GM18502 (cell line): Measurements from ENCODE around the gene C2orf15.
A peak's percentile ranks its signal among the peaks of the same experiment; 100 is the strongest.
"Not testable (repeated sequence)": the region's sequence is repeated elsewhere in the genome, so short reads cannot be mapped to it uniquely, and the experiment has no call there.

Source experiments
- ATAC-seq: cut with Tn5 transposase; IDR thresholded peaks from one replicate; pipeline ENCODE4 v1.9.1; 2021; ENCODE audit warnings: mild to moderate bottlenecking; ENCODE audit not compliant: unreplicated experiment, poor library complexity

Gene C2orf15

DNA sequence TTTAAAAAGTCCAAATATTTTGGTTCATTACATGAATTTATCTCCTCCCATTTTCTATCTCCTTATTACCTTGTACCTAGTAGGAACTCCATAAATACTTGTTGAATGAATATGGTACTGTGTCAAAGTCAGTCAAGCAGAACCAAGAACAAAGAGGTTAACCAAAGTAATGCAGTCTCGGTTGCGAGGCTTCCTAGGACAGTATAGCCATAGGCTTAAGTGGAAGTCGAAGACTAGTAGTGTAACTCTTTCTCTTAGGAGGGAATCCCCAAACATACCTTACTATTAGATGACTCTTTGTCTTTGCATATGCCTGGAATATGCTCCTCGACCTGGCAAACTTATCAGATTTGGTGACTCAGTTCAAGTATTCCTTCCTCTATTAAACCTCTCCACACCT is 18.1 kb downstream of the C2orf15 start:
- no peak for ATAC-seq

DNA sequence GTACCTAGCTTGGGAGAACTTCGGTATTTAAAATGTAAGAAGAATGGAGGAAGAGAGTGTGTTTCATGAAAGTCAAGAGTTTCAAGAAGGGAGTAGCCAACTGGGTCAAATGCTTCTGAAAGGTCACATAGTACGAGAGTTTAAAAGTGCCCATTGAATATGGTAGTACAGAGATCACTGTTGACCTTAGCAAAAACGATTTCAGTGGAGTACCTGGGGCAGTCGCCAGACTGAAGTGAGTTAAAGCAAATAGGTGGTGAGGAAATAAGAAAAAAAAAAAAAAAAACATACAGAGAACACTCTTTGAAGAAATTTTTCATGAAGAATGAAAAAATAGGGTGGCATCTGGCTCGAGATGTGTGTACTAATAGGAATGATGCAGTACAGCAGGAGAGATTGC is 24.7 kb downstream of the C2orf15 start:
- ATAC-seq = no peak

DNA sequence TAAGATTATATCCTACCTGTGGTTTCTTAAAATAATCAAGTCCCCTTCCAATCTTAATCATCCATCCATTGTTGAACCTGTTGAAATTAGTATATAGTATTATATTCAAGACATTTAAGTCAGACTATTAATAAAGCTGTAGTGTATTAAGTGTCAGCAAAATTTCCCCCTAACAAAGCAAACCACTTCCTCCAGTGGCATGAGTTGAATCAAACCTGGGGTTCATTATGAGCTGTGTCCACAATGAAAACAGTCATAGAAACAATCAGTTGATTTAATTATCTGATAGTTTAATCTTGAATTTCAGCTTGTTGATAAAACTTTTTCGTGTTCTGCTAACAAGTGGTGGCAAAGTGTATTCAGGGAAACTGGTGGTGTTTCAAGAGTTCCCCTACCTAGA is 28.0 kb downstream of the C2orf15 start:
- ATAC-seq = no peak

GRCh38 chr2:99171377-99172140 is 30.1 kb downstream of the C2orf15 start:
- ATAC-seq = no peak

DNA sequence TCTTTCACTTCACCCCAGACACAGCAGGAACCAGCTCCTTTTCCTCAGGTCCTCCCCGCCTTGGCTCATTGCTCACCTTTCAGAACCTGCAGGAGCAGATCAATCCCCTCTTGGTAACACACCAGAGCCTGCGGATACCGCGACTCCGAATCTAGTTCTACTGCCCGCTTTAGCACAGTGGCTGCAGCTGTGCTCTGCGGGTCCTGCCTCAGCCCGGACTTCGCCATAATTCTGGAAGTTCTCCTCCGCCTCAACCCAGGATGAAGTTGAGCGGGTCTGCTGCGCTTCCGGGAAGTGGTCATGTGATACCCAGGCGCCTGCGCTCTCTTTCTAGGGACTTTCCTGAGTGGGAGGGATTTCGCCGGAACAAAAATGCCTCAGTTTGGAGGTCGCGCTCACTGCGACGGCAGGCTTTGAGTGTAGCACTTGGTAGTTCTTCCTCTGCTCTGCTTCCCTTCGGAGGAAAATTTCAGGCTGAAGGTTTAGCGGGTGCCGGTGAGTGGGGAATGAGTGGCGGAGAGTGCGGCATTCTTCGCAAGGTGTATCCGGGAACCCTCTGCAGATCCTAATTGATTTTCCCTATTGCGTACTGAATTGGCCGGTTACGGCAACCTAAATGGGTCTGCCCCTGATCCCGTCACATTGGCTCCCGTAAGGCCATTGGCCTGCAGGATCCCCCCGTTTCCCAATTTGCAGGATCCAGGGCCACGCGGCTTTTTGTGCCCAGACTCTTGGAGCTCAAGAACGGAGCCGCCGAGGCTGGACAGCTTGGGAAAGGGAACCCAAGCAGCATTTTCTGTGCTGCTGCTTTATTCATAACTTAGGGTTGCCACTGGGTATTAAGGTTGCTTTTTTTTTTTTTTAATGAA is 39.5 kb downstream of the C2orf15 start, which contains the start of the genes MITD1 and MRPL30:
Gene MITD1 (minus strand): TSS at position 304 of the 869 bp plus-strand sequence. CDS start 77 bp downstream, at position 227.
Gene MRPL30 (plus strand): TSS at position 430 of the 869 bp plus-strand sequence. CDS start 5,020 bp downstream, outside the sequence.
- ATAC-seq = peak; percentile 93

DNA sequence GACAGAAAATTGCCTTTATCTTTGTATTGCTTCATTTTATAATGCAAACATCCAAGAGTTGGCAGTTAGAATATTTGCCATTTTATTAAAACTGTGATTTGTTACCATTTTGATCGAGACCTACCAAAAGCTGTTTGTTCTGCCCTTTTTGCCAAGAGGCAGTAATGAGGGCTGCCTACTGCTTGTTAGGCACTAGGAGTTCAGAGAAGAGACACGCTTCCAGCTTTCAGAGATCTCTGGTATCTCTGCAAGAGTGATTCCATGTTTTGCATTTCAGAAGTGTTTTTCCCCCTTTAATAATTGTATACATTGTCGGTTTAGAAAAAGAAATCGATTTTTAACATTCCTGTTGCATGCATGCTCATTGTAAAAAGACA is 40.1 kb downstream of the C2orf15 start:
- no peak for ATAC-seq

DNA sequence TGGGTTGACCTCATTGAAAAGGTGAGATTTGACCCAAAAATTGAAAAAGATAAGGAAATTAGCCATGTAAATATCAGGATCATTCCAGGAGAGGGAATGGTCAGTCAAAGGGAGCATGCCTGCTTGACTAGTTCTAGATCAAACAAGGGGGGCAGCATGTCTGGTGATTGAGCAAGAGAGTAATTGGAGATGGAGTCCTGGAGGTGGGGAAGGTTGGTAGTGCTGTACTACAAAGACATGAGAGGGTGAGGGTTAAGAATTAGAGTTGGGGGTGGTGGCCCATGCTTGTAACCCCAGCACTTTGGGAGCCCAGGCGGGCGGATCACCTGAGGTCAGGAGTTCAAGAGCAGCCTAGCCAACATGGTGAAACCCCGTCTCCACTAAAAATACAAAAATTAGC is 41.5 kb downstream of the C2orf15 start:
- no peak for ATAC-seq

- ATAC-seq = no peak
Measured at GRCh38 chr2:99184811-99185210, 43.3 kb downstream of the C2orf15 start.

DNA sequence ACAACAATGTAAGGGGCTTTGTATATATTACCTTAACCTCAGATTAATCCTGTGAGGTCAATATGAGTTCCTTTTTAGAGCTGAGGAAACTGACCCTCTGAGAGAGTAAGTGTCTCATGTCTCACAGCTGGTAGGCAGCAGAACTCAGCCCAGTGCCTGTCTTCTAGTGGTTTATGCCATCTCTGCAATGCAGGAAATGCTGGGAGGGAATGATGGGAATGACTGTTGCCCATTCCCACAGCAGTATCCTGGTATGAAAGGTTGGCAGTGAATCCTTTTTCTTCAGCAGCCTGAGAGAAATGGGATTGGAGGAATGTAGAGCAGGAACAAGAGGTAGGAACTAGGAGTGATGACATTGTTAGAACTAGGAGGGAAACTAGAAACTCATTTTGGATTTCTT is 45.5 kb downstream of the C2orf15 start:
- no peak for ATAC-seq

- ATAC-seq = no peak
Measured at GRCh38 chr2:99188357-99188756, 46.9 kb downstream of the C2orf15 start.

DNA sequence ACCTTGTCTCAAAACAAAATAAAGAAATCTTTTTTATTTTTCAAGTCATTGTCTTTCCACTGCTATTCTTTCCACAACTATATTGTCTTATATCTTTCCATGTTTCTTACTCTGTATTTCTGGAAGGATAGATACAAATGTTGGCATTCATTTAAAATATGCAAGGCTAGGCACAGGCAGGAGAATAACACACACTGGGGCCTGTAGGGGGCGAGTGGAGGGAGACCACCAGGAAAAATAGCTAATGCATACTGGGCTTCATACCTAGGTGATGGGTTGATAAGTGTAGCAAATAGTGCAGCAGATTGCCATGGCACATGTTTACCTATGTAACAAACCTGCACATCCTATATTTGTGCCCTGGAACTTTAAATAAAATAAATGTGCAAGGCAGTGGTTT is 49.0 kb downstream of the C2orf15 start:
- no peak for ATAC-seq

GRCh38 chr2:99192364-99192763 is 50.9 kb downstream of the C2orf15 start:
- ATAC-seq = not testable (repeated sequence)

GRCh38 chr2:99198103-99198841 is 56.8 kb downstream of the C2orf15 start:
- no peak for ATAC-seq

DNA sequence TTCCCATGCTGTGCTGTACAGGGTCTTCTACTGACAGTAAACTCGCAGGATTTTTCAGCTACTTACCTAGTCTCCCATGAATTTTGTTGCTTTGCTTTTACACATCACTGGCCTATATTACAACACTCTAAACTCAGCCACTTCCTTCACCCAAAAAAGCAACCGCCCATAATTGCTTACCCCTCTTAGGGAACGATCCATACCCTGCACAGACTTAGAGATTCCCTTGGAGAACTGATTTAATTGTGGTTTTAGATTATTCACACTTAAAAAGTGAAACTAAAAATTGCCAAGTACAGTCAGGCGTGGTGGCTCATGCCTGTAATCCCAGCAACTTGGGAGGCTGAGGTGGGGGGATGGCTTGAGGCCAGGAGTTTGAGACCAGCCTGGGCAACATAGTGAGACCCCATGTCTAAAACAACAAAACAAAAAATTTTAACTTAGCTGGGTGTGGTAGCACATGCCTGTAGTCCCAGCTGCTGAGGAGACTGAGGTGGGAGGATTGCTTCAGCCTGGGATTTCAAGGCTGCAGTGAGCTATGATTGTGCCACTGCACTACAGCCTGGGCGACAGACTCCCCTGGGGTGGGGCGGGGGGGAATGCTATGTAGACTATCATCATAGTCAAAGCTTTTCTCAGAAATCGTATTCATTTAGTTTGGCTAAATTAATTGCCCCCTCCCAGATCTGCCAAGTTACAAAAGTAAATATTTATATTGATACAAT is 58.7 kb downstream of the C2orf15 start:
- ATAC-seq = no peak
